Activated naive CD4-positive, alpha-beta T cell treated with anti-CD3 and anti-CD28 coated beads, Interleukin-2, amount 50 U/mL, for 24 hours (primary cell): ENCODE data around the gene ATL2.
"Not testable (repeated sequence)": the region's sequence is repeated elsewhere in the genome, so short reads cannot be mapped to it uniquely, and the experiment has no call there.

Experiments used
- H3K27ac Mint-ChIP-seq: one replicate; pipeline ENCODE4 v1.8.0; 2021; ENCODE audit warnings: mild to moderate bottlenecking, mixed read lengths
- H3K27me3 Mint-ChIP-seq: one replicate; pipeline ENCODE4 v1.8.0; 2021; ENCODE audit warnings: mixed read lengths
- H3K36me3 Mint-ChIP-seq: one replicate; pipeline ENCODE4 v1.8.0; 2021; ENCODE audit warnings: mixed read lengths
- H3K4me1 Mint-ChIP-seq: one replicate; pipeline ENCODE4 v1.8.0; 2021; ENCODE audit warnings: mixed read lengths
- H3K4me3 Mint-ChIP-seq: one replicate; pipeline ENCODE4 v1.8.0; 2021; ENCODE audit warnings: mild to moderate bottlenecking, mixed read lengths
- H3K9me3 Mint-ChIP-seq: one replicate; pipeline ENCODE4 v1.8.0; 2021; ENCODE audit warnings: mixed read lengths

The ATL2 gene

DNA sequence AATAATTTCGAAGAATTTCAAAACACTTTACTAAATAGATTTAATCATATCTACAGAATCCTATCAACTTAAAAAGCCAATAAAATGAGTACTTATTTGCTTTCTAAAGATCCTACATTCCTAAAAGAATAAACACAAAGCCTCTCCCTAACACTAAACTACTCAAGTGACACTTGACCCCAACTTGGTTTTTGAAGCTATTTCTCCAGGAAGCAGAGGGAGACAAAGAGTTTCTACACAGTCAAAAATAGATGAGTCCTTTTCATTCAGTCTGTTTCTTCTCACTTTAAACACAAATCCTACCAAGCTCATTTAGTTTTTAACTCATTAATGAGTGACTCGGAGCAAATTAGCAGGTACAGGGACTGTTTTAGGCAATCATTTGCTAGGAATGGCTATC, 2.1 kb downstream of the ATL2 start:
- H3K4me1 Mint-ChIP-seq = peaks cover 72% of the 10 kb centered on the region
- peak overlapping the region; percentile 8 for H3K27ac Mint-ChIP-seq
- no peaks in the 10 kb centered on the region for H3K9me3 Mint-ChIP-seq
- H3K36me3 Mint-ChIP-seq = no peaks in the 10 kb centered on the region
- peak overlapping the region; percentile 90 for H3K4me3 Mint-ChIP-seq
- H3K27me3 Mint-ChIP-seq = no peaks in the 10 kb centered on the region

DNA sequence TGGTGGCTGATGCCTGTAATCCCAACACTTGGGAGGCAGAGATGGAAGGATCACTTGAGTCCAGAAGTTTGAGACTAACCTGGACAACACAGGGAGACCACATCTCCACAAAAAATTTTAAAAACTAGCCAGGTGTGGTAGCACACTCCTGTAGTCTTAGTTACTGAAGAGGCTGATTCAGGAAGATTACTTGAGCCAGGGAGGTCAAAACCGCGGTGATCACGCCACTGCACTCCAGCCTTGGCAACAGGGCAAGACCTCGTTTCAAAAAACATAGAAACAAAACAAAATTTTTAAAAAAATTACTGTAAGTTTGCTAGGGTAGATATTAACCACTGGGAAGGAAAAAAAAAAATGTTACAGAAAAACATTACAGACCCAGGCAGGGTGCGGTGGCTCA, 5.8 kb downstream of the ATL2 start:
- H3K9me3 Mint-ChIP-seq = no peaks in the 10 kb centered on the region
- no peak overlapping the region for H3K27ac Mint-ChIP-seq
- H3K4me1 Mint-ChIP-seq = peaks cover 62% of the 10 kb centered on the region
- no peaks in the 10 kb centered on the region for H3K27me3 Mint-ChIP-seq
- no peak overlapping the region for H3K4me3 Mint-ChIP-seq
- no peaks in the 10 kb centered on the region for H3K36me3 Mint-ChIP-seq

DNA sequence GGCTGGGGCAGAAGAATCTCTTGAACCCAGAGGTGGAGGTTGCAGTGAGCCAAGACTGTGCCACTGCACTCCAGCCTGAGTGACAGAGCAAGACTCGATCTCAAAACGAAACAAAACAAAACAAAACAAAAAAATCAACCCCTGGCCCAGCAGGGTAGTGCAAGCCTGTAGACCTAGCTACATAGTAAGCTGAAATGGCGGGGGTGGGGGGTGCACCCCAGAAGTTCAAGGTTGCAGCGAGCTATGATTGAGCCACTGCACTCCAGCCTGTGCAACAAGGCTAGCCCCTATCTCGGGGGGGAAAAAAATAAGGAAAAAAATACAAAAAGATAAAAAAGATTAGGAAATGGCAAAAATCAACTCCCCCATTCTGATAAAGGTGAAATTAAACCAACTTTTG, 6.4 kb downstream of the ATL2 start:
- H3K4me3 Mint-ChIP-seq = no peak overlapping the region
- no peaks in the 10 kb centered on the region for H3K9me3 Mint-ChIP-seq
- no peaks in the 10 kb centered on the region for H3K27me3 Mint-ChIP-seq
- no peak overlapping the region for H3K27ac Mint-ChIP-seq
- H3K36me3 Mint-ChIP-seq = no peaks in the 10 kb centered on the region
- H3K4me1 Mint-ChIP-seq = peaks cover 62% of the 10 kb centered on the region

DNA sequence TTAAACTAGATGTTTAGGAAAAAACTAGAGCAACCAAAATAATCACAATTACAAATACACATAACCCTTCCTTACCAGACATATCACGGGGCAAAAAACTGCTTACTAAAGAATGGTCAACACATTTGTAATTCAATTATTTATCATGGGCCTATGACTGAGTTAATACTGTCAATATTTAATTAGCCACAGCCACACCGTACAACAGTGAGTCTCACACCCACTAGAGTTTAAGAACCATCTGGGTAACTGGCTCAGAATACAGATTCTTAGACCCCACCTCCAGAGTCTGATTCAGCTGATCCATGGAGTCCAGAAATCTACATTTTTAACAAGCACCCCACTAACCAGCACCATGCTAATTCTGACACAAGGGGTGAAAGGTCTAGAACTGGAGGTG, 14.8 kb downstream of the ATL2 start:
- H3K27ac Mint-ChIP-seq = no peak overlapping the region
- H3K9me3 Mint-ChIP-seq = no peaks in the 10 kb centered on the region
- no peak overlapping the region for H3K4me3 Mint-ChIP-seq
- H3K36me3 Mint-ChIP-seq = peaks cover 1% of the 10 kb centered on the region
- peaks cover 53% of the 10 kb centered on the region for H3K4me1 Mint-ChIP-seq
- no peaks in the 10 kb centered on the region for H3K27me3 Mint-ChIP-seq

DNA sequence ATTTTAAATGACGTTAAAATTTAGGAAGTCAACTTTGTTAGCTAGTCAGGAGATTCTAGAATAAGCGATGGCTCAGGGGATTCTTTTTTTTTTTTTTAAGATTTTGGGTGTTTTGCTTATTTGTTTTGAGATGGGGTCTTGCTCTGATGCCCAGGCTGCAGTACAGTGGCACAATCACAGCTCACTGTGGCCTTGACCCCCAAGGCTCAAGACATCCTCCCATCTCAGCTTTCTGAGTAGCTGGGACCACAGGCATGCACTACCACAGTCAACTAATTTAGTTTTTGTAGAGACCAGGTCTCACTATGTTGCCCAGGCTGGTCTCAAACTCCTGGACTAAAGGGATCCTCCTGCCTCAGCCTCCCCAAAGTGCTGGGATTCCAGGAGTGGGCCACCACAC, 16.9 kb downstream of the ATL2 start:
- no peaks in the 10 kb centered on the region for H3K27me3 Mint-ChIP-seq
- no peak overlapping the region for H3K27ac Mint-ChIP-seq
- no peaks in the 10 kb centered on the region for H3K9me3 Mint-ChIP-seq
- peaks cover 38% of the 10 kb centered on the region for H3K4me1 Mint-ChIP-seq
- peaks cover 4% of the 10 kb centered on the region for H3K36me3 Mint-ChIP-seq
- no peak overlapping the region for H3K4me3 Mint-ChIP-seq

DNA sequence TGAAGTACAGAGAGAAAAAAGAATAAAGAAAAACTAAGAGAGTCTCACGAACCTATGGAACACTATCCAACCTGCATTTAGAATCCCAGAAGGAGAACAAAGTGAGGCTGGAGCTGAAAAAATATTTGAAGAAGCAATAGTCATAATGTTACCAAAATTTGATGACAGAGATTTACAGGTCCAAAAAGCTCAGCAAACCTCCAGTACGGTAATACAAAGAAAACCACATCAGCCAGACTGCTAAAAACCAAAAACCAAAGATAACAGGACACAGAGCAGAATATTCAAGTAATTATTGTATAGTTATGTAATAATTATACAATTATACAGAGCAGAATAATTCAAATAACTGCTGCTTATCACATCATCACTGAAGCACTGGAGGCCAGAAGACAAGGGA, 23.7 kb downstream of the ATL2 start:
- peaks cover 12% of the 10 kb centered on the region for H3K36me3 Mint-ChIP-seq
- peaks cover 37% of the 10 kb centered on the region for H3K4me1 Mint-ChIP-seq
- H3K27ac Mint-ChIP-seq = no peak overlapping the region
- no peaks in the 10 kb centered on the region for H3K9me3 Mint-ChIP-seq
- no peaks in the 10 kb centered on the region for H3K27me3 Mint-ChIP-seq
- no peak overlapping the region for H3K4me3 Mint-ChIP-seq

DNA sequence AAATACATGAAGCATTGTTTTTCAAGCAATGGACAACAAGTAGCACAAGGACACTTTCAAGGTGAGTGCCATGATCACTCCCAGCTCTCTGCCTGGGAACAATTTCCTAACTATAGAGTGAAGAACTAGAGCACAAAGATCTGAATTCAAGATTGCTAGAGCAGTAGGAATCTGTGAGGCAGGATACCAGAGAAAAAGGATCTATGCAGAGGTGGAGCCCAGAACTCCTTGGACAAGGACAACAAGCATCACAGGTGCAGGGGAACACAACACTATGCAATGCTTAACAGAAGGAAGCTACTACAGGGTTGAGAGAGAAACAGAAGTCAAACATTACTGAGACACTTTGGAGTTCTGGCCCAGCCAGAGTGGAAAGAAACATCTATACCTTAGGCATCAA, 24.7 kb downstream of the ATL2 start:
- Mint-ChIP-seq H3K4me1 (peaks cover 37% of the 10 kb centered on the region), H3K36me3 (peaks cover 12% of the 10 kb centered on the region), H3K27me3 (no peaks in the 10 kb centered on the region)

DNA sequence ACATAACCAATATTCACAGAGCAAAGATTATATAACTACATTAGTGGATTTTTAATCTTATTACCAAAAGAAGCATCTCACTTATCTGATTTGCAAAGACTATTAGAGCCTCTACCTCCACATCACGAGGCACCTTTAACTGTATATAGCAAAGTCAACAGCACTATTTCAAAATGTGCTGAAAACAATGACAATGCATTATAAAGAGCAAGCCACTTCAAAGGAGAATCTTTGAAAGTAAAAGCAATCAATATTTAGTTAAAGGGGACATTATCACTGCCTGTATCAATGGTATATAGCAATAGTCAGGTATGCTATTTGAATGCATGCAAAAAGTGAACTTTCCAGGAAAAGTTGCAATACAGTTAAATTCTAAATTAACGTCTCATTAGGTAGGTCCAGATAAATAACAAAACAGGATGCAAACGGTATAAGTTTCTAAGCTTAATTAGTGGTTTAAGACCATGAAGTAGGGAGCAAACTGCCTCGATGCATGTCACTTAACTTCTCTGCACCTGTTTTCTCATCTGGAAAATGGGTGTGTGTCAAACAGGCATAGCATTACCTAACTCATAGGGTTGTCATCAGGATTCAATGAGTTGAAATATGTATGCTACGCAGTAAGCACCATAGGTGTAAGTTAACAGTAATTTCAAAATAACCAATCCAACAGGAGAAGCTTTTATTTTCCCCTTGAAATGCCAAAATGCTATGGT, 31.6 kb downstream of the ATL2 start:
- Mint-ChIP-seq H3K9me3 (no peaks in the 10 kb centered on the region), H3K27me3 (no peaks in the 10 kb centered on the region), H3K4me3 (no peak overlapping the region)

More for the DNA sequence above, 24.7 kb downstream of the ATL2 start:
- Mint-ChIP-seq H3K27ac (peak overlapping the region; percentile 20), H3K9me3 (no peaks in the 10 kb centered on the region), H3K4me3 (no peak overlapping the region)

DNA sequence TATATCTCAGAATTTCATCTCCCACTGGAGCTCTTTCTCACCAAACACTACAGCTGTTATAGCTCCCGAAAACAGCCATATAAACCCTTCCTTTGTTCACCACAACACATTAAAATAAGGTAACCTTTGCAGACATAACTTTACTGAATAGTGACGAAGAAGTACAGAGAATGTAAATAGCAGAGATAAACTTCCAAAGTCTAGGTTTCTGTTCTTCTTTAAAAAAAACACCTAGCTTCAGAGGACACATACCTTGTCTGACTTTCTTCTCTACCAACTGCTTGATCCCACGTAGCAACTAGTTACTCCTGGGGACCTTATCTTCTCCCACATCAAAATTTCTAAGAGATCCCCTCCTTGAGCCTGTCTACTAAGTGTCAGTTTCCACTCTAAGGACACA, 32.3 kb downstream of the ATL2 start:
- no peaks in the 10 kb centered on the region for H3K4me1 Mint-ChIP-seq
- H3K9me3 Mint-ChIP-seq = no peaks in the 10 kb centered on the region
- H3K27ac Mint-ChIP-seq = no peak overlapping the region
- no peak overlapping the region for H3K4me3 Mint-ChIP-seq
- H3K27me3 Mint-ChIP-seq = no peaks in the 10 kb centered on the region
- peaks cover 19% of the 10 kb centered on the region for H3K36me3 Mint-ChIP-seq

More for the DNA sequence above, 31.6 kb downstream of the ATL2 start:
- peaks cover 5% of the 10 kb centered on the region for H3K4me1 Mint-ChIP-seq
- H3K27ac Mint-ChIP-seq = no peak overlapping the region
- H3K36me3 Mint-ChIP-seq = peaks cover 19% of the 10 kb centered on the region

DNA sequence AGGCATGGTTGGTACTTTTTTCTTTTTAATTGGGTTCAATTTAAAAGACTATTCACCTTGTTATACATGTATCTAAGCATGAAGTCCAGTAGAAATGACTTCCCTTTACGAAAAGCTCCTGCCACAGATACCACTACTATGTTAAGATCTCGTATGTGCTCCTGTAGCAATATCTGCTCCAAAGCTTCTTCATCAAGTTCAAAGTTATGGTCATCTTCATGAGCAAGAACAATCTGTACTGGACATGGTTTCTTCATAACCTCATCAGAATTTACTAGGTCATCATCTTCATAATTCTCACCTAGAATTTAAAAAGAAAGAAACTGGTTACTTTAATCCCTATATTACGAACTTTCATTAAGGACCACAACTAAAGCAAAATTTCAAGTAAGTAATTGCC, 33.9 kb downstream of the ATL2 start:
- H3K36me3 Mint-ChIP-seq = peaks cover 24% of the 10 kb centered on the region
- H3K27me3 Mint-ChIP-seq = no peaks in the 10 kb centered on the region
- no peak overlapping the region for H3K27ac Mint-ChIP-seq
- H3K9me3 Mint-ChIP-seq = no peaks in the 10 kb centered on the region
- H3K4me3 Mint-ChIP-seq = no peak overlapping the region
- H3K4me1 Mint-ChIP-seq = no peaks in the 10 kb centered on the region

DNA sequence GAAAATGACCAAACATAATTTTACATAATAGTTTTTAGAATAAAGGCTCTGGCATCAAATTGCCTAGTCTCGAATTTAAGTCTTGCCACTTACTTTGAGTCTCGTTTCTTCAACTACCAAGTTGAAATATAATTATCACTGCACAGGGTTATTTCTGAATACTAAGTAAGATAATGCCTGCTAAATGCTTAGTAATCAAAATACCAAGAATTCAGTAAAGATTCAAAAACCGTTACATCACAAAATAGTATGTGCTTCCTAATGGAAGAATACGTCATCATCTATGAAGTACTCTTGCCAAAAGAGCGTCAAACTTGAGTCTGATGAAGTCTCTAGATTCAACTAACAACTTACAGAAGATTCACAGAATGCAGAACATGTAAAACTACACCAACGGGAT, 40.5 kb downstream of the ATL2 start:
- no peaks in the 10 kb centered on the region for H3K9me3 Mint-ChIP-seq
- no peak overlapping the region for H3K4me3 Mint-ChIP-seq
- no peaks in the 10 kb centered on the region for H3K27me3 Mint-ChIP-seq
- no peak overlapping the region for H3K27ac Mint-ChIP-seq
- H3K4me1 Mint-ChIP-seq = no peaks in the 10 kb centered on the region
- peaks cover 13% of the 10 kb centered on the region for H3K36me3 Mint-ChIP-seq

DNA sequence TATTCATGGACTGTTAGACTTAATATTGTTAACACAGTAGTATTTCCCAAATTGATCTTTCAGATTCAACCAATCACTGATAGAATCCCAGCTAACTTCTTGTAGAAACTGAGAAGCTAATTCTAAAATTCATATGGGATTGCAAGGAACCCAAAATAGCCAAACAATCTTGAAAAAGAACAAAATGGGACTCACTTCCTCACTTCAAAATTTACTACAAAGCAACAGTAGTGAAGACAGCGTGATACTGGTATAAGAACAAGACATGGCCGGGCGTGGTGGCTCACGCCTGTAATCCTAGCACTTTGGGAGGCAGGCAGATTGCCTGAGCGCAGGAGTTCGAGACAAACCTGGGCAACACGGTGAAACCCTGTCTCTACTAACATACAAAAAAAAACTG, 46.3 kb downstream of the ATL2 start:
- Mint-ChIP-seq H3K9me3 (no peaks in the 10 kb centered on the region), H3K4me1 (peaks cover 31% of the 10 kb centered on the region), H3K27me3 (no peaks in the 10 kb centered on the region), H3K27ac (no peak overlapping the region), H3K36me3 (peaks cover 21% of the 10 kb centered on the region), H3K4me3 (no peak overlapping the region)

DNA sequence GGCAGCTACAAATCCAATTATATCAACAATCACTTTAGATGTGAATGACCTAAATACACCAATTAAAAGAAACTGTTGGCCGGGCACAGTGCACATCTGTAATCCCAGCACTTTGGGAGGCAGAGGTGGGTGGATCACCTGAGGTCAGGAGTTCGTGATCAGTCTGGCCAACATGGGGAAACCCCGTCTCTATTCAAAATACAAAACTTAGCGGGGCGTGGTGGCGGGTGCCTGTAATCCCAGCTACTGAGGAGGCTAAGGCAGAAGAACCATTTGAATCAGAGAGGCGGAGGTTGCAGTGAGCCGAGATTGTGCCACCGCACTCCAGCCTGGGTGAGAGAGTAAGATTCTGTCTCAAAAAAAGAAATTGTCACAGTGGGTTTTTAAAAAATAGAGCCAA, 49.5 kb downstream of the ATL2 start:
- H3K36me3 Mint-ChIP-seq = peaks cover 24% of the 10 kb centered on the region
- H3K27ac Mint-ChIP-seq = no peak overlapping the region
- no peak overlapping the region for H3K4me3 Mint-ChIP-seq
- peaks cover 46% of the 10 kb centered on the region for H3K4me1 Mint-ChIP-seq
- H3K9me3 Mint-ChIP-seq = no peaks in the 10 kb centered on the region
- H3K27me3 Mint-ChIP-seq = no peaks in the 10 kb centered on the region

DNA sequence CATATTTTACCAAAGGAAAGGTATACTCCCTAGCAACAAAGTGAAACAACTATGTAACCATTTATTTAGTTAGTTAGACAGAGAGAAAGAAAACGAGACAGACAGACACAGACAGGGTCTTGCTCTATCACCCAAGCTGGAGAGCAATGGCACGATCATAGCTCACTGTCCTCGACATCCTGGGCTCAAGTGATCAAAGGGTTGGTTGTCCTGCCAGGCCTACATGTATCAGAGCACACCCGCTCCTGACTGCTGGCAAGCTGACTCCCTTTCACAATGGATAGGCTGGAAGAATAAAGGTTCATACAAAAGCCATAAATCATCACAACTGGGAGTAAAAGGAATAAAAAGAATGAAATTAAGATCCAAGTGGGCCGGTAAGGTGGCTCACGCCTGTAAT, 53.5 kb downstream of the ATL2 start:
- Mint-ChIP-seq H3K9me3 (no peaks in the 10 kb centered on the region), H3K36me3 (peaks cover 15% of the 10 kb centered on the region), H3K27me3 (no peaks in the 10 kb centered on the region), H3K27ac (no peak overlapping the region), H3K4me3 (no peak overlapping the region), H3K4me1 (peaks cover 50% of the 10 kb centered on the region)

DNA sequence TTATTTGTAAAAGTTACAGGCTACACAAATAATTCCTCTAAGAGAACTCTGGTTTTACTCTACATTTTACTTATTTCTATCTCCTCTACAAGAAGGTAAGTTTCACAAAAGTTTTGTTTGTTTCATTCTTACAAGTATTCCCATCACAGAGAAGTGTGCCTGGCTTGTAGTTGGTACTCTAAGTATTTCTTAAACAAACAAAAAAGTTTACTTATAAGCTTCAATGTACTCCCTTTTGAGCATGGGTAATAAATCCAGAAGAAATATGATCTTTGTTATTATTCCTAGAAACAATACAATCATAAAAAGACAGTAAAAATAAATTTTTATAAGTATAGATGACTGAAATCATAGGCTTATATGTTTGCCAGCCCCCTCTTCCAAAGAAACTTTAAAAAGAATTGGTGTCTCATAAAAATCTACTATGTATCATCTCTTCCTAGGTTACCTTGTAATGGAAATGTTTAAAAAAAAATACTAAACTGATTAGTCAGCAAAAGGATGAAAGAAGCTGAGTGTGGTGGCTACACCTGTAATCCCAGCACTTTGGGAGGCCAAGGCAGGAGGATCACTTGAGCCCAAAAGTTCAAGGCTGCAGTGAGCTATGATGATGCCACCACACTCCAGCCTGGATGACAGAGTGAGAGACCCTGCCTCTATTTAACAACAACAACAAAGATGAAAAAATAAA, 54.7 kb downstream of the ATL2 start:
- no peaks in the 10 kb centered on the region for H3K27me3 Mint-ChIP-seq
- no peaks in the 10 kb centered on the region for H3K9me3 Mint-ChIP-seq
- H3K27ac Mint-ChIP-seq = no peak overlapping the region
- H3K4me1 Mint-ChIP-seq = peaks cover 37% of the 10 kb centered on the region
- H3K4me3 Mint-ChIP-seq = no peak overlapping the region
- H3K36me3 Mint-ChIP-seq = peaks cover 13% of the 10 kb centered on the region

DNA sequence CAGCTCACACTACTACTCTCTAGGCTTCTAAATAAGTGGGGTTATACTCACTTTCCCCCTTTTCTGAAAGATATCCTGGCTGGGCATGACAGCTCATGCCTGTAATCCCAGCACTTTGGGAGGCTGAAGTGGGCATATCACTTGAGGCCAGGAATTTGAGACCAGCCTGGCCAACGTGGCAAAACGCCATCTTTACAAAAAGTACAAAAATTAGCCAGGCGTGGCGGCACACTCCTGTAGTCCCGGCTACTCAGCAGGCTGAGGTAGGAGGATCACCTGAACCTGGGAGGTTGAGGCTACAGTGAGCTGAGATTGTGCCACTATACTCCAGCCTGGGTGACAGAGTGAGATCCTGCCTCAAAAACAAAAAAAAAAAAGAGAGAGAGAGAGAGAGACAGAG, 57.8 kb downstream of the ATL2 start:
- not testable (repeated sequence) for H3K9me3 Mint-ChIP-seq, H3K27ac Mint-ChIP-seq, H3K4me3 Mint-ChIP-seq, H3K27me3 Mint-ChIP-seq
- H3K36me3 Mint-ChIP-seq = peaks cover 11% of the 10 kb centered on the region
- peaks cover 17% of the 10 kb centered on the region for H3K4me1 Mint-ChIP-seq

DNA sequence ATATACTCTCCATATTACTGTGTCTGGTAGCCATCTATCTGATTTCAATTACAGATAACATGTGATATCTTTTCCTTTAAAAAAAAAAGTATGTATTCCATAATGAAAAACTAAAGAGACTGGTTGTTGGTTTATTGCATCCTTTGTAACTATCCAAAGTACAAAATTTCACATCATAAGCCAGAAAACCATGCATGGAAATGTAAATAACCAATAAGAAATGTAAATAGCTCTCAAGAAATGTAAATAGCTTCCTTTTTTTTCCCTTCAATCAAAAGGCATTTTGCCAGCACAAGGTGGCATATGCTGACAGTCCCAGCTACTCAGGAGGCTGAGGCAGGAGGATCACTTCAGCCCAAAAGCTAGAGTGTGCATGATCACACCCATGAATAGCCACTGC, 59.3 kb downstream of the ATL2 start:
- Mint-ChIP-seq H3K27me3 (no peaks in the 10 kb centered on the region), H3K36me3 (peaks cover 12% of the 10 kb centered on the region), H3K4me1 (peaks cover 14% of the 10 kb centered on the region), H3K27ac (no peak overlapping the region), H3K9me3 (no peaks in the 10 kb centered on the region), H3K4me3 (no peak overlapping the region)
